Activated CD8-positive, alpha-beta T cell treated with anti-CD3 and anti-CD28 coated beads, Interleukin-2, amount 10 ng/mL, durations not matched to agents 7 days and 5 days (primary cell): Measurements from ENCODE around the gene LONRF2. TPM values are rescaled to one million over a fixed set of nuclear protein-coding genes. Genes with fewer than 3 reads are reported as not detected.

Experiments used
- ATAC-seq: fragments of 150-1000 bp; cut with Tn5 transposase; one replicate; pipeline ENCODE4 v1.10.0; 2021; ENCODE audit warnings: moderate library complexity
- CTCF ChIA-PET: fragments of 350-600 bp; sonication (Branson Sonifier 250); formaldehyde crosslinking; loops from one replicate; lab custom pipeline; 2021; ENCODE audit warnings: antibody characterized with exemption; lab: Charles Lee
- POLR2A ChIA-PET: fragments of 350-600 bp; sonication (Branson Sonifier 250); formaldehyde crosslinking; loops from one replicate; lab custom pipeline; 2021; ENCODE audit warnings: antibody characterized with exemption; lab: Charles Lee
- DNase-seq: peaks from one replicate; pipeline ENCODE4 v3.0.0-alpha.2; 2020
- H3K27ac Mint-ChIP-seq: one replicate; pipeline ENCODE4 v1.8.0; 2021; ENCODE audit warnings: mild to moderate bottlenecking, mixed read lengths
- H3K27me3 Mint-ChIP-seq: one replicate; pipeline ENCODE4 v1.8.0; 2021; ENCODE audit warnings: low read depth, mixed read lengths
- H3K36me3 Mint-ChIP-seq: one replicate; pipeline ENCODE4 v1.8.0; 2021; ENCODE audit warnings: low read depth, mixed read lengths
- H3K4me1 Mint-ChIP-seq: one replicate; pipeline ENCODE4 v1.8.0; 2021; ENCODE audit warnings: low read depth, mixed read lengths
- H3K4me3 Mint-ChIP-seq: one replicate; pipeline ENCODE4 v1.8.0; 2021; ENCODE audit warnings: mild to moderate bottlenecking, mixed read lengths
- H3K9me3 Mint-ChIP-seq: one replicate; pipeline ENCODE4 v1.8.0; 2022; ENCODE audit warnings: mixed read lengths; ENCODE audit not compliant: insufficient read depth
- total RNA-seq, 2 experiments: library from RNA; stranded (reverse); gene quantifications; one replicate each; pipeline ENCODE4 v1.2.3, GENCODE V29; 2021

Gene LONRF2
- total RNA-seq, 2 experiments from 2014 or later: 0.05 to 0.11 TPM

DNA sequence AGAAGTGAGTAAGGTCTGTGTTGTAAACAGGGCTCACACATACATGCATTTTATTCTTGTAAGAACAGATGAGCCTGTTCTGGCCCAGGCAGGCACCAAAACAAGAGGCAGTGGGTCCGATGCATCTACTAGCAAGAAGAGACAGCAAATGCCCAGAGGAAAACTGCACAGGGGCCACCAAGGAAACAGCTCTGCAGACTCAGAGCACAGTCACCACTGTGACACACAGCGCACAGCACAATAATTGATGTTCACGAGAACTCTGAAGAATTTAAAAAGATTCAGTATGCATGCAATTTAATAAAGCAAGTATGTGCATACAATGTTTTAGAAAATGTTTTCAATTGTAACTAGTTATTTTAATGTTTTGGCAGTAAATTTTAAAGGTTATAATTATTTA, 24.8 kb downstream of the LONRF2 start:
- H3K27ac Mint-ChIP-seq: no peak overlapping the region
- CTCF ChIA-PET: no interaction called here

DNA sequence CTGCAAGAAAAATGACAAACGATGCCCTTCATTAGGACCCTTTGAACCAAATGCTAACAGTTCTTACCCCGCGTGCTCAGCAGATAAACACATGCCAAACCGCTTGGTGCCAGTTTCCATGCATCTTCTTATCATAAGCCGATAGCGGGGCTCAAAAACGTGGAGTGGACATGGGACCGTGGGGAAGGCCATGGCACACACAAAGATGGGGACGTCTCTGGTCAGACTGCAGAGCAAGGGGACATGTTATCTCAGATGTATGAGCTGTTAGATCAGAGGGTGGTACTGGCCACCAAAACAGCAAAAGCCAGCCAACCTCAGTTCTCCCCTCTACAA, 28.2 kb downstream of the LONRF2 start:
- Mint-ChIP-seq H3K27ac (no peak overlapping the region), H3K4me1 (no peaks in the 10 kb centered on the region), H3K27me3 (peaks cover 23% of the 10 kb centered on the region), H3K4me3 (no peak overlapping the region), H3K36me3 (no peaks in the 10 kb centered on the region), H3K9me3 (no peaks in the 10 kb centered on the region)
- no peak for DNase-seq
- CTCF ChIA-PET: no interaction called here
- ATAC-seq: no peak
- POLR2A ChIA-PET: no interaction called here

More for the DNA sequence above, 24.8 kb downstream of the LONRF2 start:
- no peak for DNase-seq
- no peaks in the 10 kb centered on the region for H3K36me3 Mint-ChIP-seq
- no peaks in the 10 kb centered on the region for H3K9me3 Mint-ChIP-seq
- no peak overlapping the region for H3K4me3 Mint-ChIP-seq
- no peak for ATAC-seq
- peaks cover 39% of the 10 kb centered on the region for H3K27me3 Mint-ChIP-seq
- POLR2A ChIA-PET: no interaction called here
- no peaks in the 10 kb centered on the region for H3K4me1 Mint-ChIP-seq

DNA sequence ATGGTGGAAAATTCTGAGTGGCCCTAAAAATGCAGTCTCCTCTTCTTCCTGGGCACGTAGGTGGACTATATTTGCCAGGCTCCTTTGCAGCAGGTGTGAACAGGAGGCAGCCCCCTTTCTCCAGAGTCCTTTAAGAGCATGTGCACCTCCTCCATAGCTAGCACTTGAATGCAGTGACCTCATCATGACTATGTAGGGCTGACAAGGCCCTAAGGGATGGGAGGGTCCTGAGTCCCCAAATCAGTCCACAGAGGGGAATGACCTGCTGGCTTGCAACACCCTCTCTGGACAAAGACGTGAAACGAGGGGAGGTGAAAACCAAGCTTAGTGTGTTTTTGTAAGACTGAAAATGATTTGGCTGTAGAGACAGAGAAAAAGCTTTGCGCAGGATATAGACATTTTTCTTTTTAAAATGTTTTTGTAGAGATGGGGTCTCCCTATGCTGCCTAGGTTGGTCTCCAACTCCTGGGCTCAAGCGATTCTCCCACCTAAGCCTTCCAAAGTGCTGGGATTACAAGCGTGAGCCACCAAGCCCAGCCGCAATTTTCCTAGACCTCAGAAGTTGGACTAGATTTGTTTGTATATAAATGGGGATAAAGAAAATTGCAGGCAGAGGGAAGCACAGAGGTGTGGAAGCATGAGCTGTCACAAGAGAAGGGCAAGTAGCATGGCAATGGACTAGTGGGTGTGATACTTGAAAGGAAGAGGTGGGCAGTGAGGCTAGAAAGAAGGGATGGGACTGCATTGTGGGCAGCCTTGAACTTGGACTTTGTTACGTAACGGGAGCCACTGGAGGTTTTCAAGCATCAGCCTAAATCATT, 28.8 kb downstream of the LONRF2 start:
- POLR2A ChIA-PET: no interaction called here
- CTCF ChIA-PET: interaction anchor here (3.4 kb wide), 1 partner anchor 31 kb away, joined by 28 read pairs; no protein-coding TSS in a partner anchor
- Mint-ChIP-seq H3K4me1 (peaks cover 2% of the 10 kb centered on the region), H3K36me3 (no peaks in the 10 kb centered on the region), H3K27ac (no peak overlapping the region), H3K4me3 (no peak overlapping the region), H3K27me3 (peaks cover 20% of the 10 kb centered on the region), H3K9me3 (no peaks in the 10 kb centered on the region)
- DNase-seq (no peak), ATAC-seq (no peak)

DNA sequence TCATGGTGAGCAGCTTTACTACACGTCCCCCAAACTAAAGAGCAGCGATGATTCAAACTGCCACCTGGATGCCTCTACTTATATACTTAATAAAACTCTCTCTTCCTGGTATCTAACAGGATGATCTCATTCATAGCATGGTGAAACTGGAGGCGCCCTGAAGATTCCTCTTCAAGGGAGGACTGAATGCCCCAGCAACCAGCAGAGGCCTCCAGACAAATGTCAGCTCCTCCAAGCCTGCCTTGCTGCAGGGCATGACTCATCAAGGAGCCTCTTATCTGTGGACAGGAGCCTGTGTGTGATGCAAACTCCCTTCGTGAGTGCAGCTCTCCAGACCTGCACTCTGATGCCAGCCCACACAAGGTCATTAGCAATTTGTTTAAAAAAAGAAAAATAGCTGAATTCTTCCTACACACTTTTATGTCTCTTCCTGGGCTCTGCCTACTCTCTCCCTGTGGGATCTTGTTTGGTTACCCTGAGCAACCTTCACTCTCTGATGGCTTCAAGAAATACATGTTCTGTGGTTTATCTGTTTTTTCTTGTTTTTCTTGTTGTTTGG, 30.2 kb downstream of the LONRF2 start:
- Mint-ChIP-seq H3K4me3 (no peak overlapping the region), H3K9me3 (no peaks in the 10 kb centered on the region)
- CTCF ChIA-PET: interaction anchor here (0.6 to 3.4 kb wide), 4 partner anchors 8 to 89 kb away, joined by 3 to 28 read pairs (median 9); no protein-coding TSS in a partner anchor

DNA sequence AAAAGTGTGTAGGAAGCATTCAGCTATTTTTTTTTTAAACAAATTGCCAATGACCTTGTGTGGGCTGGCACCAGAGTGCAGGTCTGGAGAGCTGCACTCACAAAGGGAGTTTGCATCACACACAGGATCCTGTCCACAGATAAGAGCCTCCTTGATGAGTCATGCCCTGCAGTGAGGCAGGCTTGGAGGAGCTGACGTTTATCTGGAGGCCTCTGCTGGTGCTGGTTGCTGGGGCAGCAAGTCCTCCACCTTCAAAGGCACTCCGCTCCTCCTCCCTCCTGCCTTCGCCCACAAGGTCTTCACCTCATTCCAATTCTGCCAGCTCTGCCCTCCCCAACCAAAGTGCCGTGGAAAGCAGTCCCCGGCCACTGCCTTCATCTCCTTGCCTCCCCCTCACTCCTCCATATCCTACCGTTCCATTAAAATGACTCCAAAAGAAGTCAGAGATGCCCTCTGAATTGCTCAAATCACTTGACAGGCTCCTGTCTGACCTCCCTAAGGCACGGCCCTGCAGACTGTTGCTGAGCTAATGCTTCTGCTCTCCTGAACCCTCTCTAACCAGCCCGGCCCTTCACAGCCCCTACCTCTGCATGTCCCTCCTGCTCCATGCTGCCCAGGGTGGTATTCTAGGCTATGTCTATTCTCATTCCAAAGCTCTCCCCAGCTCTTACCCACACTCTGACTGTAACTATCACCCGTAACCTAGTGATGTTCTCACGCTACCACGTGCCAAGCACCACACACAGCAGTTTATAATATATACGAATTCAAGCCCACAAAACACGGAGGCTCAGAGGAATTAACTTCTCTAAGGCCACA, 30.9 kb downstream of the LONRF2 start:
- H3K9me3 Mint-ChIP-seq: no peaks in the 10 kb centered on the region
- peaks cover 11% of the 10 kb centered on the region for H3K4me1 Mint-ChIP-seq
- ChIA-PET POLR2A (interaction anchor here (0.5 to 0.8 kb wide), 4 partner anchors 9 to 639 kb away, joined by 3 read pairs; no protein-coding TSS in a partner anchor), CTCF (interaction anchor here (0.6 to 3.4 kb wide), 4 partner anchors 9 to 90 kb away, joined by 3 to 28 read pairs (median 9); no protein-coding TSS in a partner anchor)
- DNase-seq (peak; percentile 84), ATAC-seq (peak; percentile 96)
- no peak overlapping the region for H3K4me3 Mint-ChIP-seq
- H3K27ac Mint-ChIP-seq: no peak overlapping the region
- H3K27me3 Mint-ChIP-seq: peaks cover 20% of the 10 kb centered on the region
- no peaks in the 10 kb centered on the region for H3K36me3 Mint-ChIP-seq

More for the DNA sequence above, 30.2 kb downstream of the LONRF2 start:
- ATAC-seq (peak; percentile 62), DNase-seq (peak; percentile 48)
- H3K36me3 Mint-ChIP-seq: no peaks in the 10 kb centered on the region
- peaks cover 6% of the 10 kb centered on the region for H3K4me1 Mint-ChIP-seq
- no peak overlapping the region for H3K27ac Mint-ChIP-seq
- POLR2A ChIA-PET: interaction anchor here (0.8 kb wide), 1 partner anchor 8 kb away, joined by 3 read pairs; no protein-coding TSS in a partner anchor
- H3K27me3 Mint-ChIP-seq: peaks cover 20% of the 10 kb centered on the region

DNA sequence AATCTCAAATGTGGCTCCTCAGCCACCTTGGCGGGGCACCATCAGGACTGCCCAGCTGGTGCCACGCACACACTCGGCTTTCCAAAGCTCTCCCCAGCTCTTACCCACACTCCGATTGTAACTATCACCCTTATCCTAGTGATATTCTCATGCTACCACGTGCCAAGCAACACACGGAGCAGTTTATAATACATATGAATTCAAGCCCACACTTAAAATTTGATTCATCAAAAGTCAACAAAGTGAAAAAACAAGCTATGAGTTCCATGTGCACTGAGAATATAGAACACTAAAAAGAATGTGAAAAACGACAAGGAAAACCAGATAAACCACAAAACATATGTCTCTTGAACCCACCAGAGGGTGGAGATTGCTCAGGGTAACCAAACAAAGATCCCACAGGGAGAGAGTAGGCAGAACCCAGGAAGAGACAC, 31.6 kb downstream of the LONRF2 start:
- ChIA-PET CTCF (interaction anchor here (2.4 to 3.4 kb wide), 3 partner anchors 9 to 90 kb away, joined by 6 to 28 read pairs (median 12); no protein-coding TSS in a partner anchor), POLR2A (interaction anchor here (0.5 to 0.6 kb wide), 3 partner anchors 9 to 639 kb away, joined by 3 read pairs; no protein-coding TSS in a partner anchor)
- no peak for DNase-seq
- H3K27me3 Mint-ChIP-seq: peaks cover 16% of the 10 kb centered on the region
- no peaks in the 10 kb centered on the region for H3K36me3 Mint-ChIP-seq
- H3K9me3 Mint-ChIP-seq: no peaks in the 10 kb centered on the region
- H3K27ac Mint-ChIP-seq: no peak overlapping the region
- ATAC-seq: no peak
- peaks cover 17% of the 10 kb centered on the region for H3K4me1 Mint-ChIP-seq
- no peak overlapping the region for H3K4me3 Mint-ChIP-seq

DNA sequence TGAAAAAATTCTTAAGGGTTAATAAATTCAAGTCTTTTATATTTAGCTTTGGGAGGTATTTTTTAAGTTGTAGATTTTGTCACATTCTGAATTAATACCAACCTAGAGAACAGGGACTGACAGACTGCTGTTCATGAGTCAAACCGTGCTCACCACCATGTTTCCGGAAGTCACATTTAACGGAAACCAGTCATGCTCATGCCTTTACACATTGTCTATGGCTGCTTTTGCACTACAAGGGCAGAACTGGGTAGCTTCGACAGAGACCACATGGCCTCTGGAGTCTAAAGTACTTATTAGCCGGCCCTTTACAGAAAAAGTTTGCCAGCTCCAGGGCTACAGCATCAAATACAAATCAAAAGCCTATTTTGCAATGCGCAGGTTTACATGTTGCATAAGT, 33.3 kb downstream of the LONRF2 start:
- ATAC-seq (no peak), DNase-seq (no peak)
- Mint-ChIP-seq H3K9me3 (no peaks in the 10 kb centered on the region), H3K4me3 (no peak overlapping the region), H3K36me3 (no peaks in the 10 kb centered on the region), H3K27me3 (peaks cover 7% of the 10 kb centered on the region), H3K27ac (no peak overlapping the region), H3K4me1 (peaks cover 34% of the 10 kb centered on the region)
- ChIA-PET CTCF (interaction anchor here (0.8 to 4.1 kb wide), 3 partner anchors 27 to 92 kb away, joined by 3 to 20 read pairs (median 8); no protein-coding TSS in a partner anchor), POLR2A (no interaction called here)

DNA sequence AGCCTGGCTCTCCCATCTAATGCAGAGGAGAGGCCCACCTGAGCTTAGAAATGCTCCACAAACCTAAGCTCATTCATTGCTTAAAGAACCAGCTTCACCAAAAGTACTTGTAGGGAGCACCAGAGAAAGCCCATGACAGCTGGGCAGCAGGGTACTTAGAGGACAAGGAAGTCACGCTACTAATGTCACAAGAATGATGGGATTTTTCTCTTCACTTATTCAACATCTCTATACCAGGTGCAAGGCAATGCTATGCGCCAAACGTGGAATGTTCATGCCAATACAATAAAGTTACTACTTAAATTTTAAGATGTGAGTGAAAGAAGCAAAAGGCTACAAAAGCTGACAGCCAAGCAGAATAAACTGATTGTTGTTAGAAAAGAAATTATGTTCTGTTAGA, 36.0 kb downstream of the LONRF2 start:
- H3K27ac Mint-ChIP-seq: no peak overlapping the region
- ChIA-PET CTCF (interaction anchor here (2.5 to 4.1 kb wide), 2 partner anchors 12 to 24 kb away, joined by 6 to 20 read pairs; no protein-coding TSS in a partner anchor), POLR2A (no interaction called here)

DNA sequence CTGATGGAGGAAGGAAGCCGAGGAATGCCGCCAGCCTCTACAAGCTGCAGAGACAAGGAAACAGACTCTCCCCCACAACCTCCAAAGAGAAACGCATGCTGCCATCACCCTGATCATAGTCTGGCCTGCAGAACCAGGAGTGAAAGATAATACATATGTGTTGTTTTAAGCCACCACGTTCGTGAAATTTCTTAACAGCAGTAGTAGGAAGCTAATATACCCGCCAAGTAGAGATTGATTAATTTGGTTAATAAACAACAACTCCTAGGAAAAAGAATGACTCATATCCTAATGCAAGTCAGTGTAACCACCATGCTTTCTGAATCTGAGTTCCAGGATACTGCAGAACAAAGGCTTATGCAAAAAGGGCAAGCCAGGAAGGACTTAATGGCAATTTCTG, 36.6 kb downstream of the LONRF2 start:
- Mint-ChIP-seq H3K9me3 (no peaks in the 10 kb centered on the region), H3K27ac (no peak overlapping the region), H3K36me3 (peaks cover 2% of the 10 kb centered on the region), H3K4me1 (peaks cover 58% of the 10 kb centered on the region), H3K4me3 (no peak overlapping the region), H3K27me3 (peaks cover 4% of the 10 kb centered on the region)
- no peak for ATAC-seq
- POLR2A ChIA-PET: no interaction called here
- CTCF ChIA-PET: interaction anchor here (2.5 to 4.1 kb wide), 2 partner anchors 12 to 23 kb away, joined by 6 to 20 read pairs; no protein-coding TSS in a partner anchor
- DNase-seq: no peak

More for the DNA sequence above, 36.0 kb downstream of the LONRF2 start:
- no peaks in the 10 kb centered on the region for H3K9me3 Mint-ChIP-seq
- H3K27me3 Mint-ChIP-seq: peaks cover 4% of the 10 kb centered on the region
- peaks cover 2% of the 10 kb centered on the region for H3K36me3 Mint-ChIP-seq
- DNase-seq (no peak), ATAC-seq (no peak)
- H3K4me3 Mint-ChIP-seq: no peak overlapping the region
- peaks cover 55% of the 10 kb centered on the region for H3K4me1 Mint-ChIP-seq

DNA sequence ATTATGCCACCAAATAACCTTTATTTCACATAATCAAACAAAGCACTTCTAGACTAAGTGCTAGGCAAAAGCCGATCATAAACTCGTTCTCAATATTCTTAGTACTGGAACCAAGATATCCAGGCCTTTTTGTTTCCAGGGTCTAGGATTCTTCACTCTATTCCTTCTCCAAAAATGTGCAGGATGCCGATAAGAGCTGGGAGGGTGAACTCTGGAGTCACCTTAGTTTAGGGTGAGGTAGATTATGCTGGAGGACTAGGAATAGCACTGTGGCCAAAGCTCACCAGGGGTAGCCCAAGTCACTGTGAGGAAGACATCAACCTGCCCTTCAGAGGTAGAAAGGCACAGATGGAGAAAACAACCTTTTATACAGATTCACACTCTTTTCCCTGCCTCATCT, 37.3 kb downstream of the LONRF2 start:
- Mint-ChIP-seq H3K36me3 (peaks cover 2% of the 10 kb centered on the region), H3K9me3 (no peaks in the 10 kb centered on the region), H3K4me1 (peaks cover 62% of the 10 kb centered on the region), H3K4me3 (no peak overlapping the region), H3K27ac (no peak overlapping the region), H3K27me3 (peaks cover 4% of the 10 kb centered on the region)
- ATAC-seq (no peak), DNase-seq (no peak)
- ChIA-PET CTCF (no interaction called here), POLR2A (no interaction called here)
